Occipital lobe (tissue), 3 donors: Measurements from ENCODE around the gene KIAA2012. TPM values are rescaled to one million over a fixed set of nuclear protein-coding genes. Genes with fewer than 3 reads are reported as not detected.
"Not testable (repeated sequence)": the region's sequence is repeated elsewhere in the genome, so short reads cannot be mapped to it uniquely, and the experiment has no call there.

ENCODE experiments used
- DNase-seq: peaks from one replicate; lab custom pipeline; 2025; lab: John Stamatoyannopoulos, UW
- small RNA-seq: library from RNA; depleted of rRNA; stranded (forward); fragments of <200 nt; gene quantifications from one replicate; pipeline ENCODE3, GENCODE V24; 2014
- total RNA-seq: library from RNA; depleted of rRNA; stranded (reverse); fragments of >200 nt; gene quantifications from one replicate; pipeline ENCODE4 v1.2.3, GENCODE V29; 2014

KIAA2012 gene
- total RNA-seq, 1 donor from 2014 or later = 0.47 TPM

- DNase-seq = no peak
These were observed 114.5 kb downstream of the KIAA2012 start for GRCh38 chr2:202187570-202187969.

- DNase-seq = no peak
These were observed 120.2 kb downstream of the KIAA2012 start for GRCh38 chr2:202193305-202193704.

GRCh38 chr2:202193881-202194353 is 120.9 kb downstream of the KIAA2012 start:
- DNase-seq = no peak

GRCh38 chr2:202194418-202194817 is 121.4 kb downstream of the KIAA2012 start:
- DNase-seq = no peak

- no peak for DNase-seq
These were observed 123.7 kb downstream of the KIAA2012 start for GRCh38 chr2:202196727-202197126.

- no peak for DNase-seq
These were observed 128.4 kb downstream of the KIAA2012 start for GRCh38 chr2:202201220-202202160.

- no peak for DNase-seq
These were observed 130.3 kb downstream of the KIAA2012 start for GRCh38 chr2:202203348-202203747.

GRCh38 chr2:202204855-202205254 is 131.8 kb downstream of the KIAA2012 start:
- DNase-seq = no peak

- no peak for DNase-seq
These were observed 135.5 kb downstream of the KIAA2012 start for GRCh38 chr2:202208526-202208925.

GRCh38 chr2:202215179-202215578 is 142.1 kb downstream of the KIAA2012 start:
- no peak for DNase-seq

- no peak for DNase-seq
These were observed 148.8 kb downstream of the KIAA2012 start for GRCh38 chr2:202221873-202222272.

GRCh38 chr2:202237787-202238233 is 164.8 kb downstream of the KIAA2012 start:
- DNase-seq = peak; percentile 40

GRCh38 chr2:202238234-202239197 is 165.5 kb downstream of the KIAA2012 start, which contains the start of gene SUMO1:
TSS of gene SUMO1 (minus strand) at chr2:202238597. CDS start at chr2:202238451, 146 bp downstream.
- peak; percentile 87 for DNase-seq

GRCh38 chr2:202247710-202248109 is 174.7 kb downstream of the KIAA2012 start:
- DNase-seq = not testable (repeated sequence)

GRCh38 chr2:202249521-202250253 is 176.6 kb downstream of the KIAA2012 start:
- no peak for DNase-seq

- DNase-seq = no peak
These were observed 178.4 kb downstream of the KIAA2012 start for GRCh38 chr2:202251494-202251893.

Small RNAs within 50 kb of the gene (small RNA-seq; reads per million reads assigned to genes)
- gene AC079354.2 = not detected

Other genes with a start within 250 kb of the KIAA2012 start
- 7.0 TPM for gene FZD7, start 39.4 kb upstream of the KIAA2012 start, total RNA-seq
- gene SUMO1, start 165.3 kb downstream of the KIAA2012 start, total RNA-seq = 172 TPM
- 68.2 TPM for gene NOP58, start 192.5 kb downstream of the KIAA2012 start, total RNA-seq